A673 (cell line): ENCODE results near the gene CD96. TPM values are rescaled to one million over a fixed set of nuclear protein-coding genes. Genes with fewer than 3 reads are reported as not detected.
A peak's percentile ranks its signal among the peaks of the same experiment; 100 is the strongest.
"Not testable (repeated sequence)": the region's sequence is repeated elsewhere in the genome, so short reads cannot be mapped to it uniquely, and the experiment has no call there.

Experiments used
- BruUV-seq: library from RNA; stranded (reverse); fragments of 400-500 nt; replicated peaks from 2 replicates; lab custom pipeline; 2021; lab: Mats Ljungman, UMichigan
- CTCF ChIA-PET: fragments of 300-600 bp; sonication (Branson Sonifier 250); formaldehyde crosslinking; loops from one replicate; lab custom pipeline; 2022; ENCODE audit warnings: antibody characterized with exemption; lab: Charles Lee
- POLR2A ChIA-PET: fragments of 300-600 bp; sonication (Branson Sonifier 250); formaldehyde crosslinking; loops from one replicate; lab custom pipeline; 2022; ENCODE audit warnings: antibody characterized with exemption; ENCODE audit not compliant: low non-redundant PET; lab: Charles Lee
- DNase-seq: peaks from one replicate; pipeline ENCODE4 v3.0.0-alpha.2; 2015; ENCODE audit warnings: low spot score
- H3K27ac ChIP-seq: fragments of 200-600 bp; sonication (generic); 2 replicates; pipeline ENCODE4 v1.5.1; 2016; ENCODE audit warnings: mixed run types, low read depth, mild to moderate bottlenecking, mixed read lengths, antibody characterized with exemption, low read length; ENCODE audit not compliant: poor library complexity, severe bottlenecking
- H3K27me3 ChIP-seq: fragments of 200-600 bp; sonication (generic); replicated peaks from 2 replicates; pipeline ENCODE4 v1.6.1; 2017; ENCODE audit warnings: mixed run types, low read depth, mild to moderate bottlenecking, mixed read lengths, antibody characterized with exemption, low read length; ENCODE audit not compliant: insufficient read depth, poor library complexity
- H3K36me3 ChIP-seq: fragments of 200-600 bp; sonication (generic); 2 replicates; pipeline ENCODE4 v1.6.1; 2016; ENCODE audit warnings: mixed run types, mild to moderate bottlenecking, mixed read lengths, antibody characterized with exemption, low read length; ENCODE audit not compliant: insufficient read depth, poor library complexity, severe bottlenecking
- H3K4me1 ChIP-seq: fragments of 200-600 bp; sonication (generic); 2 replicates; pipeline ENCODE4 v1.6.1; 2017; ENCODE audit warnings: mixed run types, mild to moderate bottlenecking, mixed read lengths, antibody characterized with exemption, low read length; ENCODE audit not compliant: insufficient read depth, poor library complexity, severe bottlenecking
- H3K4me3 ChIP-seq: fragments of 200-600 bp; sonication (generic); 2 replicates; pipeline ENCODE4 v1.5.1; 2016; ENCODE audit warnings: low read depth, mixed run types, mild to moderate bottlenecking, mixed read lengths, low read length; ENCODE audit not compliant: poor library complexity, severe bottlenecking
- H3K9me3 ChIP-seq: fragments of 200-600 bp; sonication (generic); 2 replicates; pipeline ENCODE4 v1.6.1; 2016; ENCODE audit warnings: mixed run types, low read depth, mild to moderate bottlenecking, mixed read lengths, antibody characterized with exemption, low read length; ENCODE audit not compliant: poor library complexity, severe bottlenecking
- EZH2 ChIP-seq: fragments of 200-600 bp; sonication (generic); IDR thresholded peaks from 2 replicates; pipeline ENCODE4 v1.6.1; 2017; ENCODE audit warnings: borderline replicate concordance, low read depth, mild to moderate bottlenecking, mixed read lengths, antibody characterized with exemption, low read length; ENCODE audit not compliant: poor library complexity, severe bottlenecking
- intact Hi-C: fragments of 100-400 bp; cut with micrococcal nuclease; formaldehyde crosslinking; loops from one replicate; pipeline ENCODE4 v1.10.0; 2022; ENCODE audit not compliant: unreplicated experiment
- total RNA-seq: library from RNA; stranded (reverse); gene quantifications from 2 replicates; pipeline ENCODE4 v1.2.3, GENCODE V29; 2021
- TF ChIP-seq, protein P1 (sequence below): fragments of 300-800, 200-600 bp; sonication (generic); conservative IDR thresholded peaks from 2 replicates; pipeline ENCODE4 v1.5.1; 2017; ENCODE audit warnings: low read depth, mild to moderate bottlenecking, antibody characterized with exemption, low read length, moderate library complexity, mixed read lengths

The CD96 gene
- total RNA-seq, 1 experiment from 2014 or later = not detected

DNA sequence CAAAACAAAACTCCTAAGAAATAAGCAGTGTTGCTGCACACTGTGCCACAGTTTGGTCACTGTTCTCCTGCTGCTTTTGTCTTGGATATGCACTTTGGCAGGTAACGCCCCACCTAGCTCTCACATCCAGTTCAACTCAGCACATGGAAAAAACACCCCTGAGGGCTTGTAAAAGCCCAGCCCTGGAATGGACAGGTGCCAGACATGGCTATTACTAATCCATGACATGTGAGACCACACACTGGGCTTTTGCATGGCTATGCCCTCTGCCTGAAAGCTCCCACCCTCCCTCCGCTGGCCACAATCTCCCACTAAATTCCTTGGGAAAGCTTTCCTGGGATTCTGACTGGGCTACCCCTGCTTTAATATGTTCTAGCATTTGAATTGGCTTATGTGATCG is 77.8 kb downstream of the CD96 start:
- CTCF ChIA-PET = no interaction called here
- Histone ChIP-seq H3K27ac (no peak overlapping the region), H3K36me3 (no peaks in the 10 kb centered on the region), H3K9me3 (no peaks in the 10 kb centered on the region), H3K4me3 (no peak overlapping the region), H3K27me3 (peaks cover 4% of the 10 kb centered on the region), H3K4me1 (no peaks in the 10 kb centered on the region)
- TF ChIP-seq EZH2 = no peak
- TF ChIP-seq, protein P1, sequence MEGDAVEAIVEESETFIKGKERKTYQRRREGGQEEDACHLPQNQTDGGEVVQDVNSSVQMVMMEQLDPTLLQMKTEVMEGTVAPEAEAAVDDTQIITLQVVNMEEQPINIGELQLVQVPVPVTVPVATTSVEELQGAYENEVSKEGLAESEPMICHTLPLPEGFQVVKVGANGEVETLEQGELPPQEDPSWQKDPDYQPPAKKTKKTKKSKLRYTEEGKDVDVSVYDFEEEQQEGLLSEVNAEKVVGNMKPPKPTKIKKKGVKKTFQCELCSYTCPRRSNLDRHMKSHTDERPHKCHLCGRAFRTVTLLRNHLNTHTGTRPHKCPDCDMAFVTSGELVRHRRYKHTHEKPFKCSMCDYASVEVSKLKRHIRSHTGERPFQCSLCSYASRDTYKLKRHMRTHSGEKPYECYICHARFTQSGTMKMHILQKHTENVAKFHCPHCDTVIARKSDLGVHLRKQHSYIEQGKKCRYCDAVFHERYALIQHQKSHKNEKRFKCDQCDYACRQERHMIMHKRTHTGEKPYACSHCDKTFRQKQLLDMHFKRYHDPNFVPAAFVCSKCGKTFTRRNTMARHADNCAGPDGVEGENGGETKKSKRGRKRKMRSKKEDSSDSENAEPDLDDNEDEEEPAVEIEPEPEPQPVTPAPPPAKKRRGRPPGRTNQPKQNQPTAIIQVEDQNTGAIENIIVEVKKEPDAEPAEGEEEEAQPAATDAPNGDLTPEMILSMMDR = no peak
- POLR2A ChIA-PET = no interaction called here
- intact Hi-C loops = no loop called here
- no TSS peak for BruUV-seq
- no peak for DNase-seq

DNA sequence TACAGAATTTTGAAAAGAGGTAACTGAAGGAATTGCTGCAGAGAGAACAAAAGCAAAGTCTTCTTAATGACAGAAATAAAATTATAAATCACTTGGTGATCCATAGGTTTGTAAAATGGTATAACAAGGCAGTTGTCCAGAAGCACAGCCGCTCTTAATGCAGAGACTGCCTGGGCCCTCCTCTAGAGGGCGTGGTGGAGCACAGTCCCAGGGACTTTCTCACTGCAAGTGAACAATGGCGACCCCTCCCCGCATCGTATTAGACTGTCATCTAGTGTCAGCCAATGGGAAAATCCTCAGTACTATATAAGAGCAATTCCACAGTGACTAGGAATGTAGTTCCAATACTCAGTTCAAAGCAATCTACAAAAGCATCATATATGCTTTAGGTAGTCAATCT is 79.5 kb downstream of the CD96 start:
- TF ChIP-seq, protein P1 = peak; percentile 74
- no peak for TF ChIP-seq EZH2
- Histone ChIP-seq H3K4me3 (no peak overlapping the region), H3K9me3 (no peaks in the 10 kb centered on the region), H3K36me3 (no peaks in the 10 kb centered on the region), H3K4me1 (no peaks in the 10 kb centered on the region), H3K27ac (no peak overlapping the region), H3K27me3 (peaks cover 4% of the 10 kb centered on the region)
- ChIA-PET POLR2A (no interaction called here), CTCF (no interaction called here)
- peak; percentile 54 for DNase-seq
- intact Hi-C loops = no loop called here
- no TSS peak for BruUV-seq

DNA sequence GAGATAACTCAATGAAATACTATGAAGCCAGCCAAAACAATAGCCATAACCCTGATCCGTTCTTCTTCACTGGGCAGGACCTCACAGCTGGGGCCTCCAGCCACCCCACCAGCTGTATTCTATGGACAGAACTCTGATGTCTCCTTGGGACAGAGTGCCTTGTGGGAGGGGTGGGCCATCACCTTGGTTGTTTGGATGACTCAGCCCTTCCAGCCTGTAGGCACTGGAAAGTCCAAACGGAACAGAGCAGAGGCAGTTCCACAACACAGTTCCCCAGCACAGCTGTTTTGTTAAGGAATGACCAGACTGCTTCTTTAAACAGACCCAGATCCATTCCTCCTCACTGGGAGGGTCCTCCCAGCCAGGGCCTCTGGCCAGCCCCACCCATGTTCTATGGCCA is 85.1 kb downstream of the CD96 start:
- DNase-seq = no peak
- Histone ChIP-seq H3K4me3 (no peak overlapping the region), H3K36me3 (no peaks in the 10 kb centered on the region), H3K4me1 (no peaks in the 10 kb centered on the region), H3K27ac (no peak overlapping the region), H3K27me3 (peaks cover 4% of the 10 kb centered on the region), H3K9me3 (no peaks in the 10 kb centered on the region)
- intact Hi-C loops = no loop called here
- ChIA-PET CTCF (no interaction called here), POLR2A (no interaction called here)
- TF ChIP-seq, protein P1 = no peak
- no peak for TF ChIP-seq EZH2
- BruUV-seq = no TSS peak

DNA sequence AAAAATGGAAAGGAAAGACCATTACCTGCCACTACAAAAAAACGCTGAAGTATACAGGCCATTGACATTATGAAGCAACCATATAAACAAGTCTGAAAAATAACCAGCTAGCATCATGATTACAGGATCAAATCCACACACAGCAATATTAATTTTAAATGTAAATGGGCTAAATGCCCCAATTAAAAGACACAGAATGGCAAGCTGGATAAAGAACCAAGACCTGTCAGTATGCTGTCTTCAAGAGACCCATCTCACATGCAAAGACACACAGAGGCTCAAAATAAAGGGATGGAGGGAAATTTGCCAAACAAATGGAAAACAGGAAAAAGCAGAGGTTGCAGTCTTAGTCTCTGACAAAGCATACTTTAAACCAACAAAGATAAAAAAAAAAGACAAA is 87.0 kb downstream of the CD96 start:
- BruUV-seq, CTCF ChIA-PET: not testable (repeated sequence)

GRCh38 chr3:111630638-111631037 is 88.6 kb downstream of the CD96 start:
- CTCF ChIA-PET, BruUV-seq, intact Hi-C loops, H3K36me3 ChIP-seq, H3K27me3 ChIP-seq, H3K4me3 ChIP-seq, DNase-seq, H3K9me3 ChIP-seq, POLR2A ChIA-PET, H3K4me1 ChIP-seq, H3K27ac ChIP-seq: not testable (repeated sequence)

More for the DNA sequence above, 87.0 kb downstream of the CD96 start:
- H3K9me3 ChIP-seq, DNase-seq, H3K27ac ChIP-seq, intact Hi-C loops, H3K4me1 ChIP-seq, H3K4me3 ChIP-seq, H3K36me3 ChIP-seq, H3K27me3 ChIP-seq, POLR2A ChIA-PET: not testable (repeated sequence)
